PFSK-1 (cell line): ENCODE measurements around the gene SMNDC1.

ENCODE experiments used
- FOXP2 ChIP-seq: optimal IDR thresholded peaks from 2 replicates; pipeline ENCODE3; 2011; ENCODE audit warnings: borderline replicate concordance, control low read depth, inconsistent platforms; ENCODE audit not compliant: insufficient read depth; ENCODE audit errors: extremely low read length, extremely low read depth
- POLR2AphosphoS5 ChIP-seq: IDR thresholded peaks from 2 replicates; pipeline ENCODE4 v1.6.1; 2012; ENCODE audit warnings: low read depth, mild to moderate bottlenecking, control low read depth, low read length, moderate library complexity
- SIN3A ChIP-seq: IDR thresholded peaks from 2 replicates; pipeline ENCODE4 v1.6.1; 2012; ENCODE audit warnings: mild to moderate bottlenecking, low read length, moderate library complexity, borderline replicate concordance; ENCODE audit not compliant: insufficient read depth
- TAF1 ChIP-seq: IDR thresholded peaks from 2 replicates; pipeline ENCODE4 v1.6.1; 2012; ENCODE audit warnings: low read length, control low read depth, borderline replicate concordance; ENCODE audit not compliant: insufficient read depth
- TF ChIP-seq, protein P1 (sequence below), 2 experiments: IDR thresholded peaks; 2 replicates each; pipeline versions ENCODE4 v1.6.1 to v1.8.0; 2011 to 2012; ENCODE audit warnings: low read depth in 2 of 2, low read length in 2 of 2, control low read depth in 1 of 2, inconsistent platforms in 1 of 2, mild to moderate bottlenecking in 1 of 2, moderate library complexity in 1 of 2; ENCODE audit not compliant: insufficient read depth in 1 of 2

SMNDC1 gene

DNA sequence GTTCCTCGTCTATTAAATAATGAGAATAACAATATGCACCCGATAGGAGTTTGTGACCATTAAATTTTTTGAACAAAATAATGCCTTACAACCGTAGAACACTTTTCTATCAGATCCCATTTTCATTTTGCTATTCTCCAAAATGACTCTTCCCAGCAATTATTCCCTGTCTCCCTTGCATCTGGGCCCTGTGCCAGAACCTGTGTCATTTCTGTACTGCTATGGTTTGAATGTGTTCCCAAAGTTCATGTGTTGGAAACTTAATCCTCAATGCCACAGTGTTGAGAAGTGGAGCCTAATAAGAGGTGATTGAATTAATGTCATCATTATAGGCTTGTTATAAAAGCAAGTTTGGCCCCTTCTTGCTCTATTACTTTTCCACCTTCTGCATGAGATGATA lies 33.2 kb upstream of the SMNDC1 start:
- no peak for TF ChIP-seq TAF1
- no peak for TF ChIP-seq SIN3A
- no peak for TF ChIP-seq FOXP2
- no peak for TF ChIP-seq POLR2AphosphoS5
- TF ChIP-seq, protein P1, sequence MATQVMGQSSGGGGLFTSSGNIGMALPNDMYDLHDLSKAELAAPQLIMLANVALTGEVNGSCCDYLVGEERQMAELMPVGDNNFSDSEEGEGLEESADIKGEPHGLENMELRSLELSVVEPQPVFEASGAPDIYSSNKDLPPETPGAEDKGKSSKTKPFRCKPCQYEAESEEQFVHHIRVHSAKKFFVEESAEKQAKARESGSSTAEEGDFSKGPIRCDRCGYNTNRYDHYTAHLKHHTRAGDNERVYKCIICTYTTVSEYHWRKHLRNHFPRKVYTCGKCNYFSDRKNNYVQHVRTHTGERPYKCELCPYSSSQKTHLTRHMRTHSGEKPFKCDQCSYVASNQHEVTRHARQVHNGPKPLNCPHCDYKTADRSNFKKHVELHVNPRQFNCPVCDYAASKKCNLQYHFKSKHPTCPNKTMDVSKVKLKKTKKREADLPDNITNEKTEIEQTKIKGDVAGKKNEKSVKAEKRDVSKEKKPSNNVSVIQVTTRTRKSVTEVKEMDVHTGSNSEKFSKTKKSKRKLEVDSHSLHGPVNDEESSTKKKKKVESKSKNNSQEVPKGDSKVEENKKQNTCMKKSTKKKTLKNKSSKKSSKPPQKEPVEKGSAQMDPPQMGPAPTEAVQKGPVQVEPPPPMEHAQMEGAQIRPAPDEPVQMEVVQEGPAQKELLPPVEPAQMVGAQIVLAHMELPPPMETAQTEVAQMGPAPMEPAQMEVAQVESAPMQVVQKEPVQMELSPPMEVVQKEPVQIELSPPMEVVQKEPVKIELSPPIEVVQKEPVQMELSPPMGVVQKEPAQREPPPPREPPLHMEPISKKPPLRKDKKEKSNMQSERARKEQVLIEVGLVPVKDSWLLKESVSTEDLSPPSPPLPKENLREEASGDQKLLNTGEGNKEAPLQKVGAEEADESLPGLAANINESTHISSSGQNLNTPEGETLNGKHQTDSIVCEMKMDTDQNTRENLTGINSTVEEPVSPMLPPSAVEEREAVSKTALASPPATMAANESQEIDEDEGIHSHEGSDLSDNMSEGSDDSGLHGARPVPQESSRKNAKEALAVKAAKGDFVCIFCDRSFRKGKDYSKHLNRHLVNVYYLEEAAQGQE (IDR thresholded peaks at IDR 0.05; ENCODE audit: insufficient read depth in 1 of 2, low read depth in 2 of 2, low read length in 2 of 2), result no peak

DNA sequence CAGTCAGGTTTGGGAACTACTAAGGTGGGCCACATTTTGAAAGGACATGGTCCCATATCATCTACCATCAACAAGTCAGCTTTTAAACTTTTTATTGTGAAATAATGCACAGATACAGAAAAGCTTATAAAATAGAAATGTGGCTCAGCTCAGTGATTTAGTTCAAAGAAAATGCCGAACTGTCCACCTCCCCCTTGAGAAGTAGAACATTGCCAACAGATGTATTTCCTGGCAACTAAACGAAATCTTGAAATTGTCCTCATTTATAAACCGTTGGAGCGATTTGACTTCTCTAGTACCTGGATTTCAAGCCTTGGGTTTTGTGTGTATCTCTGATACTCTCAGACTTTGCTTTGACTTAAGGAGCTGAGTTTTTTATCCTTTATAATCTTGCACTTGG lies 32.7 kb upstream of the SMNDC1 start:
- TF ChIP-seq TAF1 (no peak), POLR2AphosphoS5 (no peak), FOXP2 (no peak), SIN3A (no peak)
- TF ChIP-seq, protein P1 (IDR thresholded peaks at IDR 0.05; ENCODE audit: insufficient read depth in 1 of 2, low read depth in 2 of 2, low read length in 2 of 2), result no peak

DNA sequence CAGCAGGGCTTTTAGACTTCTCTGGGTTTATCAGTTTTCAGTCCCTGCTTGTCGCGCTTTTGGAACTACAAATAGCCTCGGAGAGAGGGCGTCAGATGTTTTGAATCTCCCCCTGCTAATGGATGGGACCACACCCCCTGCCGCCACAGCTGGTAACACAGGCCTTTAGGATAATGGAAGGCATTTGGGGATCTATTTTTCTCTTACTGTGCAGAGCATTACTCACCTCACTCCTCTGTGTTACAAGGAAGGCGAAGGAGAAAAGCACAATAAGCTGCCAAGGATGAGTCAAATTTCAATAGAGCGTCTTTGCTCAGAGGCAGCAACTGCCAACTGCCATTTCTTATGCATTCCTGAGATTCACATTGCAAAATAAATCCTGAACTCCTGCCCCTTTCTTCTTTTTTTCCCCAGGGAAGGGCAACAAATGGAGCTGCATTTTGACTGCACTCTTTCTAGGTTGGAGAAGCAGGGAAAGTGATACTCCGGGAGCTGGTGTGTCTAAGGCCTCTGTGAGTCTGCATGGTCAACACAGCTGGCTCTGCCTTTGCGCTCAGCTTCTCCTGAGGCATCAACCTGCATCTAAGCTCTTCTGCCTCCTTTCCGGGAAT lies 31.5 kb upstream of the SMNDC1 start:
- TF ChIP-seq, protein P1 (IDR thresholded peaks at IDR 0.05; ENCODE audit: insufficient read depth in 1 of 2, low read depth in 2 of 2, low read length in 2 of 2), result no peak
- no peak for TF ChIP-seq FOXP2
- no peak for TF ChIP-seq POLR2AphosphoS5
- no peak for TF ChIP-seq SIN3A
- no peak for TF ChIP-seq TAF1

DNA sequence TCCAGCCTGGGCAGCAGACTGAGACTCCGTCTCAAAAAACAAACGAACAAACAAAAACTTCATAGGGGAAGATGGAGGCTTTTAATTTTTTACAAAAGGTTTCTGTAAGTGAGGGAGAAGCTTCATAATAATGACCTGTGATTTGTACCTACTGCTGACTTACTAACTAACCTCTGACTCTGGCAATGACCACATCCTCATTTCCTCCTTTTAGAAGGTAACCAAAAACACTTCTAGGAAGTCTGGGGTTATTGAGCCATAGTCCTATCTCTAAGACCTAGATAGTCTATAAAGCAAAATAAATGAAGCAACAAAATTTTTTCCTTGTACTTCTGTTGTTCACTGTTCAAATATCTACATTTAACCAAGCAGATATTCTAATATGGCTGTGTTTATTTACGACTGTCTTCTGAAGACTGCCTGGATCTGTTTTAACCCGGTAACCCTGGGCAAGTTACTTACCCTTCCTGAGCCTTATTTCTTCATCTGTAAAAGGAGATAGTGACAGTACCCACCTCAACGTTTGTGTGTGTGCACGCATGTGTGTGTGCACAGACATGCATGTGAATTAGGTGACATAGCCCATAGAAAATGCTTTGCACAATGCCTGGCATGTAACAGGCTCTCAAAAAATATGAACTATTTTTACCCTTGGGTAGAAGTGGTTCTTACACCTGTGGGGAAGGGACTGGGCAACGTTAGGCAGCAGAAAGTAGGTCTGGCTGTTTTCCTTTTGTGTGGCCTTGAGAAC lies 30.8 kb upstream of the SMNDC1 start:
- TF ChIP-seq, protein P1 (IDR thresholded peaks at IDR 0.05; ENCODE audit: insufficient read depth in 1 of 2, low read depth in 2 of 2, low read length in 2 of 2), result no peak
- no peak for TF ChIP-seq TAF1
- no peak for TF ChIP-seq SIN3A
- no peak for TF ChIP-seq FOXP2
- no peak for TF ChIP-seq POLR2AphosphoS5
